ENCODE measurements around the gene ARHGEF40.

Gene ARHGEF40

GRCh38 chr14:21023174-21023573 lies 46.9 kb upstream of the ARHGEF40 start:
- Histone ChIP-seq H3K4me2 (ENCODE audit: low read length) (no peak overlapping the region), H3K27me3 (ENCODE audit: control insufficient read depth, low read length) (peaks cover 47% of the 10 kb centered on the region), H3F3A (ENCODE audit: control insufficient read depth, insufficient read depth) (no peaks in the 10 kb centered on the region), H3K4me1 (ENCODE audit: control insufficient read depth, low read length) (no peaks in the 10 kb centered on the region), H3K27ac (ENCODE audit: low read depth, low read length) (no peak overlapping the region), H3K36me3 (ENCODE audit: control insufficient read depth, low read length) (no peaks in the 10 kb centered on the region), H3K4me3 (ENCODE audit: low read length) (no peak overlapping the region), H3K9me2 (replicated peaks; ENCODE audit: control insufficient read depth, low read length) (no peaks in the 10 kb centered on the region), H3K79me2 (ENCODE audit: control insufficient read depth, low read length) (no peaks in the 10 kb centered on the region), H3K9me3 (ENCODE audit: control insufficient read depth, insufficient read depth, low read length) (no peaks in the 10 kb centered on the region), H4K20me1 (ENCODE audit: control insufficient read depth, insufficient read depth, low read depth, low read length) (no peaks in the 10 kb centered on the region)
- no peak for TF ChIP-seq EZH2phosphoT487 (IDR thresholded peaks at IDR 0.05; ENCODE audit: borderline replicate concordance, low read length)
- TF ChIP-seq CTCF (IDR thresholded peaks at IDR 0.05; ENCODE audit: low read depth, low read length, poor library complexity, severe bottlenecking) = no peak

DNA sequence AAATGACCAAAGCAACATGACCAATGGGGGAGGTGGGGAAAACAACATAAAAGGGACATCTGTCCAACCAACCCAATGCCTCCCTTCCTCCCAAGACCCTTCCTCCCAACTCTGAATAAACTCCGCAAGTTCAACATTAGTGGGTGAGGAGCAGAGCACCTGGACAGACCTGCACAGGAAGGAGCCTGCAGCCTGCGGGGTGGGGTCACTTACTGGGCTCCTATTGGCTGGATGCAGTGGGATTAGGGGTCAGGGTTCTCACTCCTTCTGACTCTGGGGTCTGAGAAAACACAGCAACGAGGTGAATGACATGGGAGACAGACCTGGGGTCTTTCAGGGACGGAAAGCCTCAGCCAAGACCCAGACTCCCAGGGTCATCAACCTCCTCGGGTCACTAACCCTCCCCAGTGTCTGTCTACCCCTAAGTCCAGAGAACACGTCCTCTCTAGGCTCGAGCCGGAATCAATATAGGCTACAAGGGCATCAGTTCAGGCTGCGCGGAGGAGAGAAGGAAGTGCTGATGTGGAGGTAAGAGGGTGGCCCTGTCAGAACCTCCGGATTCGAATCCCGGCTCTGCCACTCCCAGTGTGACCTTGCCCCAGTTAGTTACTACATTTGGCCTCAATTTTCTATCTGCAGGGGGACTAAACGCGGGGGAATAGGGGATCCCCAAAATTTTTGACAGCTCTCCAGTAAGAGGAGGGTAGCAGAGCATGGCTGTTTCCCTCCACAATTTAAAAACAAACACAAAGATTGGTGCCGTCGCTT lies 46.1 kb upstream of the ARHGEF40 start:
- TF ChIP-seq EZH2phosphoT487 (IDR thresholded peaks at IDR 0.05; ENCODE audit: borderline replicate concordance, low read length) = no peak
- TF ChIP-seq CTCF (IDR thresholded peaks at IDR 0.05; ENCODE audit: low read depth, low read length, poor library complexity, severe bottlenecking) = no peak
- H3K27ac ChIP-seq (ENCODE audit: low read depth, low read length) = no peak overlapping the region
- no peak overlapping the region for H3K4me3 ChIP-seq (ENCODE audit: low read length)
- peaks cover 45% of the 10 kb centered on the region for H3K27me3 ChIP-seq (ENCODE audit: control insufficient read depth, low read length)
- no peaks in the 10 kb centered on the region for H3K9me3 ChIP-seq (ENCODE audit: control insufficient read depth, insufficient read depth, low read length)
- H3K4me1 ChIP-seq (ENCODE audit: control insufficient read depth, low read length) = no peaks in the 10 kb centered on the region
- no peaks in the 10 kb centered on the region for H3K9me2 ChIP-seq (replicated peaks; ENCODE audit: control insufficient read depth, low read length)
- H3K4me2 ChIP-seq (ENCODE audit: low read length) = no peak overlapping the region
- no peaks in the 10 kb centered on the region for H3F3A ChIP-seq (ENCODE audit: control insufficient read depth, insufficient read depth)
- H3K36me3 ChIP-seq (ENCODE audit: control insufficient read depth, low read length) = no peaks in the 10 kb centered on the region
- H4K20me1 ChIP-seq (ENCODE audit: control insufficient read depth, insufficient read depth, low read depth, low read length) = no peaks in the 10 kb centered on the region
- no peaks in the 10 kb centered on the region for H3K79me2 ChIP-seq (ENCODE audit: control insufficient read depth, low read length)

GRCh38 chr14:21024585-21025370 lies 45.3 kb upstream of the ARHGEF40 start, which contains the start of gene NDRG2:
Gene NDRG2, minus strand, starts transcription at chr14:21025061. Its CDS starts 1,746 bp downstream, at chr14:21023315.
- H3F3A ChIP-seq (ENCODE audit: control insufficient read depth, insufficient read depth) = no peaks in the 10 kb centered on the region
- H3K4me1 ChIP-seq (ENCODE audit: control insufficient read depth, low read length) = no peaks in the 10 kb centered on the region
- no peaks in the 10 kb centered on the region for H3K9me2 ChIP-seq (replicated peaks; ENCODE audit: control insufficient read depth, low read length)
- no peak within 1 kb of the TSS for H3K27ac ChIP-seq (ENCODE audit: low read depth, low read length)
- H3K27me3 ChIP-seq (ENCODE audit: control insufficient read depth, low read length) = peaks cover 45% of the 10 kb centered on the region
- no peaks in the 10 kb centered on the region for H3K79me2 ChIP-seq (ENCODE audit: control insufficient read depth, low read length)
- no peaks in the 10 kb centered on the region for H4K20me1 ChIP-seq (ENCODE audit: control insufficient read depth, insufficient read depth, low read depth, low read length)
- H3K4me2 ChIP-seq (ENCODE audit: low read length) = peak within 1 kb of the TSS; percentile 24; the same call in 1 of the 2 replicates
- H3K4me3 ChIP-seq (ENCODE audit: low read length) = no peak within 1 kb of the TSS
- no peaks in the 10 kb centered on the region for H3K9me3 ChIP-seq (ENCODE audit: control insufficient read depth, insufficient read depth, low read length)
- no peaks in the 10 kb centered on the region for H3K36me3 ChIP-seq (ENCODE audit: control insufficient read depth, low read length)
- no peak for TF ChIP-seq EZH2phosphoT487 (IDR thresholded peaks at IDR 0.05; ENCODE audit: borderline replicate concordance, low read length)
- no peak for TF ChIP-seq CTCF (IDR thresholded peaks at IDR 0.05; ENCODE audit: low read depth, low read length, poor library complexity, severe bottlenecking)
